HG02610 (cell line): ENCODE data around the gene CYB561.

Experiments
- ATAC-seq: cut with Tn5 transposase; IDR thresholded peaks from one replicate; pipeline ENCODE4 v1.9.1; 2021; ENCODE audit warnings: mild to moderate bottlenecking, moderate library complexity; ENCODE audit not compliant: unreplicated experiment

Gene CYB561

DNA sequence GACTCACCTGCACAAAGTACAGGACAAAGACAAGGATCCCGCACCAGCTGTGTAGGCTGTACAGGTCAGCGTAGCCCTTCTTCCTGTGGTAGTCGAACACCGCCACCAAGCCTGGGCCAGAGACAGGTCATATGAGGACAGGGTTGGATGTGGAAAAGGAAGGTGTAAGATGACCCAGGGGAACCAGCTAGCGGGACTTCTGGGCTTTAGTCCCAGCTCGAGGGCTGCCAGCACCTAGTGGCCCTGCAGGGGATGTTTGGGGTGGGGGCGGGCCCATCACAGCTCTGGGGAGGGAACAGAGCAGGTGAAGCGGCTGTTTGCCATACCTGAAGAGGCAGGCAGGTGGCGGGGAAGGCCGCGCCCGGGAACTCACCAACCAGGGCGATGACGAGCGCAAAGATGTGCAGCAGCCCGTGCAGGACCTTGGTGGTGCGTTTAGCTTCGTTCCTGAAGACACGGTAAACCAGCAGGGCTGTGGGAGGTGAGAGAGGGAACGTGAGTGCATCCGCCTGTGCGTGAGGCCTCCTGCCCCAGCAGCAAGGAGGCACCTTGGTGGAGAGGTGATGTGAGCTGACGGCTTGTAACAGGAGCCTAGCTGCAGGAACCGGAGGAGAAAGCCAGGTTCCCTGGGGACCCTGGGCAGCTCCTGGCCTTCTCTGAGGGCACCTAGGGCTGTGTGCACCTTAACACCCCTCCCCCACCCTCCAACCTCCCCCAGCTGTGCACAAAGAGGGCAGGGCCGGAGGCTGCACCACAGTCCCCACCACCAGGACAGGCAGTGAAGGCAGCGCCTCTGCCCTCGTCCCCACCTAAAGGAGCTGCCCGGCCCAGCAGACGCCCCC is 10.2 kb downstream of the CYB561 start:
- no peak for ATAC-seq

DNA sequence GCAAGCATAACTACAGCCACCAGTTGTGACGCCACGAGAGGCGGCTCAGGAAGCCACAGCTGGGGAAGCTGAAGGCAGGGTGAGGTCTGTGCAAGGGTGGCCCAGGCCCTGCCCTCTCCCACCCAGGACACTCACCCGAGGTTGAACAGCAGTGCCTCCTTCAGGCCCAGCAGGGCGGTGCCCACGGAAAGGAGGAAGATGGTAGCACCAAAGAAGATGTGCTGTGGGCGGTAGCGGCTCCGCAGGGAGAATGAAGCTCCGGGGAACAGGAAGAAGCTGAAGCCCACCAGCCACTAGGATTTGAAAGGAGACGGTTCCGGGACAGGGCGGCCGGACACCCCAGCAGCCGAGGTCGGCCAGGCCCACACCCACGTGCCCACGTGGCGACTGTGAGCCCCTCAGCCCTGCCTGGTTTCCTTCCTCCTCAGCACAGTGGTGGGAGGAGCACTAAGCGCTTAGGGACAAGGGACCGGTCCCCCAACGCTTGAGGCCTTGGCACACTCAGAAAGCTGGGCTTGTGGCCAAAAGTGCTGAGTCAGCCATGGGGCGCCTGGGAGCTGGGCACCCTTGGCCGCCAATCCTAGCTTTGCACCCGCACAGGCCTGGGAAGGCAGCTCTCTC is 11.0 kb downstream of the CYB561 start:
- ATAC-seq: no peak

DNA sequence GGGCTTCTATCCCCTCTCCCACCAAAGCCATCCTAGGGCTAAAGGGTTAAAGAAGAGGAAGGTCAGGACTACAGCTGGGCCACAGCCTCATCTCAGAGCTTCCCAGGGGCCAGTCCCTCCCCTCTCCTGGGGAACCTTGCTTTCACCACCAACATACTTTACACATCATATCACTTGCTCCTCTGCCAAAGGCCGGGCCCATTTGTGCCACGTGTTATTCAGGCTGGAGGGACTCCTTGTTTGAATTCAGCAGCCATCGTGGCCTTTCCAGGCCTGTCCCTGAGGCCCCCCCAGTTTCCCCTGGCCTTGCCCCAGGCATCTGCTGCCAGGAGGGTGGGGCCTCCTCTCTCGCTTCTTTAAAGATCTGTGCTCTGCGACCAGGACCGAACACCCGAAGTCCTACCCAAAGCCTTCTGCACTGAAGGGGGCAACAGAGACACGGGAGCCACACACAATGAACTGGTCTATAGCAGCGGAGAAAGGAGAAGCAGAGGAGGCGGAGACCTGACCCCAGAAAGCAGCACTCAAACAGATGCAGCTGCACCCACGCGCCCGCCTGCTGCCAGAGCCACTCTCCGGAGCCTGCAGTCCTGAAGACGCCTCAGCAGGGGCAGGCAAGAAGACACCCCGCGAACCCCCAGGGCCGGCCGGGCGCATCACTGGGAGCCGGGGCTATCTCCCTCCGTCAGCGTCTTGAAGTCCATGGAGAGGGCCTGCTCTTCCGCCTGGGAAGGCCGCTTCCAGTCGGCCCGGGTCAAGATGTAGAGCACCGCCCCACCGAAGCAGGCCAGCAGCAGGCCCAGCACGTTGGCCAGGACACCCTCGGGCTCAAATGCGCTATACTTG is 12.1 kb downstream of the CYB561 start:
- ATAC-seq: no peak

DNA sequence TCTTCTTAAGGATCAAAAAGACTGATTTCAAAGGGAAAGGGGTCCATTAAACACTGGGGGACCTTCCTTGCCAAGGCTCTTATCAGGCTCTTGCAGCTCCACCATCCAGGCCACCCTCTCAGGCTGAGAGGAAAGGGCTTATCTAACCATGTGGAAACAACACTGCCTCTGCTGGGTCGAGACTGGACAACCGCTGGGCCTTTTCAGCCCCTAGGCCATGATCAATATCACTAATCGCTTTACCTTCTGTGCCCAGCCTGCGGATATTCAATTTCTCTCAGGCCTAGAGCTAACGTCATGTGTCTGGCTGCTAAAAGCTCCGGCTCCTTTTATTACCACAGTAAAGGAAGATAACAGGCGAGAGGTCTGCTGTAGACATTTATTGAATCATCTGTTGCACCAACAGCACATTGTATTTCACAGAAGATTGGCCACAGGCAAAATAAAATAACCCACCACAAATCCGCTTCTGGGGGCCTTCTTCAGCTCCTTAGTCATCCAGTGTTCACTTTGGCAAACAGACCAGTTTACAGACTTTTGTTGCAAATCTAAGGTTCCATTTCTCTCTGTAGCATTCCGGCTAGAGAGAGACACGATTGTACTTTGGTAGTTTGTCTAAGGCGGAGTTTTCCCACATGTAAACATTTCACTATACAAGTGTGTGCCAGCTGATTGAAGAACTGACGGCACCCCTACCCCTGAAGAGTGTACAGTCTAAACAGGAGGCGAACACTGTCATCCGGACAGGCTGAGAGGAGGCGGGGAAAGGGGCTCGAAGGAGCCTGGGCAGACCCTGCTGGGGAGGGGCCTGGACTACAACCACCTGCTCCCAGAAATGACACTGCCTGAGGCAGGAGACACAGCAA is 13.9 kb downstream of the CYB561 start:
- no peak for ATAC-seq

DNA sequence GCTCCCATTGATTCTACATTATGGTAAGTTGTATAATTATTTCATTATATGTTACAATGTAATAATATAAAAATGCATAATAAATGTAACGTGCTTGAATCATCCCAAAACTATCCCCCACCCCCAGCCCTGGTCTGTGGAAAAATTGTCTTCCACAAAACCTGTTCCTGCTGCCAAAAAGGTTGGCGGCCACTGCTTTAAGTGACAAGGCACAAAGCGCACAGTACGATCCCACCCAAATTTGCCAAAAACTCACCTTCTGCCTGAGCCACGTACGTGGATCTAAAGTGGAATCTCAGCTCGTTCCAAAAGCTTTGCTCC is 14.5 kb downstream of the CYB561 start:
- no peak for ATAC-seq

DNA sequence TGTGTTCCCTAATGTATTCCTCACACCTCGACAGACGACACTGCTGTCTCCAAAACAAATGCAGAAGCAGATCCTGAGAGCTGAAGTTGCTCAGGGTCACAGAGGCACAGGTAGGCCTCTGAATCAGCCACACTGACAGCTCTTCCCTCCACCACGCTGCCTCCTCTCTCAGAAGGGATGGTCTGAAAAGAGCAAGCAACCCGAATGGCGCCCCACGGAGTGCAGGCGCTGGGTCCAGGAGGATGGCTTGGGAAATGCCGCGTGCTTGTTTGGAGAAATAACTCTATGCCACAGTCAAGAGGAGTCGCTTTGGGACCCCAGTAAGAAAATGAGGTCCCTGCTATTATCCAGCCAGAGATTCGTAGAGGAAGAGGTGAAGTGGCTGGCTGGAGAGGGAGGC is 15.9 kb downstream of the CYB561 start:
- no peak for ATAC-seq

DNA sequence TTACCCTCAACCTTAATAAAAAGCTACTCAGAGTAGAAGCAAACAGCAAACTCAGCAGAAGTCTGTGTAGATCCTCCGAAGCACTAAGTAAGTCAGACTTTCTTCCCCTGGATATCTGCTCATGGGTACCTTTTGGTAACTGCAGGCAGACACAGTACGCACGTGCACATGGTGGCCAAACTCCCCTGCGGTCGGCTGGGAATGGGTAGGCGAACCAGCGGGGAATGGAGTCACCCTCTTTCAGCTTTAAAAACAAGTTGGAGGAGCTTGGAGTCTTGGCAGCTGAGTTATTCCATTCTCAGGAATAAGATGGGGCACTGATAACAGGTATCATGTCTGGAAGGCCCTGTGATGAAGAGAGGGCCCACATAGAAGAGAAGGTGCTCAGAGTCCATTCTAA is 16.3 kb downstream of the CYB561 start:
- no peak for ATAC-seq

DNA sequence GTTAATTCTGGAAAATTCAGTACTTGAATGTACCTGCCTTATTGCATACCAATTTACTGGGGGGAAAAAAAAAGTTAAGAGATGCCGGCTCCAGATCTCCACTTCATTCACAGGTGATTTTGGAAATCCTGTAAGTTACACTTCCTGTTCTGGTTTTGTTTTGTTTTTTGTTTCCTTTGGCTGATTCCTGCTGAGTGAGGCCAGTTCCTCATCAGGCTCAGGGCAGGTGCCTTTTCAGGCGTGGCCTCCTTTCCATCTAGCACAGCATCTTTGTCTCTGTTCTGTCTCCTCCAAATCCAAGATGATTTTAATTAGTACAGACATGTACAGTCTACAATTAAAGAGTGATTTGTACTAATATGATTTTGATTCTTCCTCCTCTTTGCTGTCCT is 19.2 kb downstream of the CYB561 start:
- no peak for ATAC-seq

DNA sequence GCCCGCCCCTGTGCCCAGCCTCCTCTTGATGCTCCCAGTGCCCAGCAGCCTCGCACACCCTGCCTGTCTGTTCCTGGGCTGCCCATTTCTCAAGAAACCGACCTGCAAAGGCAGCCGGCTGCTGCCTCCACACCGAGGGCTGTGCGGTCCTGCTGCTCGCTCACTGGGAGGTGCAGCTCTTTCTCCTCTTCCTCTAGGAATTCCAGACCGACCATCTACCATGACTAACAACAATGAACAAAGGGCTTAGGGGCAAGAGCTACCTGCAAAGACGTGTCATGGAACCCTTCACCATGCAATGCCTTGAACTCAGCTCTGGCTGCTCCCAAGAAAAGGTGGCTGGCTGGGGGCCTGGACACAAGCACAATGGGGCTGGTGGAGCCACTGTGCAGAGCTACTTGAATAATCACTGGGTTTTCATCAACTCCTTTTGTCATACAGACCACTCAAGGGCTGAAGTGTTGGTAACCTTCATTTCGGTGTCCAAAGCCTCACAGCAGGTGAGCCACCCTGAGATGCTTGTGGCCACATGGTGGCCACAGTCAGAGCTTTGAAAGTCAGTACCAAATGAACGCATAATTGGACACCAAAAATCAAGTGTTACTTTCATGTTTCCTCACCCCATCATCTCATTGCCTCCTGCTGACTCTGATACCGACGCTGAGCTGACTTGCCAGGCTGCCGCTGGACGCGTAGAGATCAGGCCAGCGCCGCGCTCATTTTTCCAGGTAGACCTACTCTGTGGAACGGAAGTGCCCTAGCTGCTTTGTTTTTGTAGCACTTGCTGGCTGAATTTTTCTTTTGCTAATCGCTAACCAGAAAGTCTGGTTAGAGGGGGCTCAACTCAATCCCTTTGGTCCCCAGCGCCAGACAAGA is 19.8 kb downstream of the CYB561 start:
- no peak for ATAC-seq

DNA sequence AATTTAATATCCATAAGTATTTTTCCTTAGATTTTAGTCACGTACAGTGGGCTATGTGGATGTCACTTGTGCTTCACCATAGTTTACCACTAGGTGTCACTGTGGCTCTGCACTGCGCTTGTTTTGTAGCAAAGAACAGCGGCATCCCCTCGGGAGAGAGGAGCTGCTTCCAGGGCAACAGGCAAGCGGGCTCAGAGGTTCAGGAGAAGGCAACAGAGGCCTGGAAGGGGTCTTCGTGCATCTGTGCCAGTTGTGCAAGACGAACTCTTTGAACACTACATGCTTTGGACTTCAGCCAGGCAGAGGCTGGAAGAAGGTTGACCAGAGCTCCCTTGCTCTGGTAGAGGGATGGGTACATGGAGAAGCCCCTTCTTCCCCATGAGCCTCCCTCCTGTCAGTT is 20.6 kb downstream of the CYB561 start:
- ATAC-seq: no peak

DNA sequence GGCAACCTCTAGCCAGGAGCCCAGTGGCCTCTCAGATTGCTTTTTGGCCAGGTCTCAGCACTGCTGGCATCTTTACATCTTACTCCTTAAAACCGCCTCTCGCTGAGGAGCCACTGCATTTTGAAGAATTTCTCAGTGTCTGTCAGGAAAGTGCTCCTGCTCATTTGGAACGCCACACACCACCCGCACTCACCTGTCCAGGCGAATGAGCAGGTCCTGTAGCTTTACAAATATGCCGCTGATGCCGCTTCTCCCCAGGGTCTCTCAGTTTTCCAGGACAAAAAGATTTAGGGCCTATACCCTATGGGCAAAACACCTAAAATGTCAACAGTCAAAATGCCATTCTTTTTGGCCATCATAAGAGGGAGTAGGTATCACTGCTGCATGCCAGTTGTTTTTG is 22.1 kb downstream of the CYB561 start:
- ATAC-seq: no peak

DNA sequence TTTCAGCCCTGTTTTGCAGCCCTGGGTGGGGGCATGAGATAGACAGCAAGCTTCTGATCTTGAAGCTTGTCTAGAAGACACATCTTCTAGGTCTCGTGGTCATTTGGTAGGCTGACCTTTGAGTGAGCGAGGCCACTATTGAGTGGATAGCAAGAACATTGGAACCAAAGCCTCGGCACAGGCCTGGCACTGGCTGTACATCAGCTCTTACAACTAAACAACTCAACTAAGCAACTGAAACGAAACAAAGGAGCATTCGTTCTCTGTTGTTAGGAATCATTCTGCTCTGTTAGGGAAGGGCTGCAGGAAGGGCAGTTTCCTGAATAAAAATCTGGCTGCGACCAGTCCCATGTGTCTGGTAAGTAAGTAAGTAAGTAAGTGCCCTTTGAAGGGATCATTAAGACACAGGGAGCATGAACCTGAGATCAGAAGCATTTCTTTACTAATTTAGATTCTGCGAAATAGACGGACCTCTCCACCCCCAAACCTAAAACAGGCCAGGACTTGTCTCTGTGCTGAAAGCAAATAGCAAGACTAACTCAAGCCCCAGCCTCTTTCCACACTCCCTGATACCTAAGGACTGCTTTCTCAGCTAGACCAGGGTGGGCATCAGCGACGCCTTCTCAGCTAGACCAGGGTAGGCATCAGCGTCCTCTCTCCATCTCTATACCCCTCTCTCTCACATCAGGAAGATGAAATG is 22.7 kb downstream of the CYB561 start:
- no peak for ATAC-seq

DNA sequence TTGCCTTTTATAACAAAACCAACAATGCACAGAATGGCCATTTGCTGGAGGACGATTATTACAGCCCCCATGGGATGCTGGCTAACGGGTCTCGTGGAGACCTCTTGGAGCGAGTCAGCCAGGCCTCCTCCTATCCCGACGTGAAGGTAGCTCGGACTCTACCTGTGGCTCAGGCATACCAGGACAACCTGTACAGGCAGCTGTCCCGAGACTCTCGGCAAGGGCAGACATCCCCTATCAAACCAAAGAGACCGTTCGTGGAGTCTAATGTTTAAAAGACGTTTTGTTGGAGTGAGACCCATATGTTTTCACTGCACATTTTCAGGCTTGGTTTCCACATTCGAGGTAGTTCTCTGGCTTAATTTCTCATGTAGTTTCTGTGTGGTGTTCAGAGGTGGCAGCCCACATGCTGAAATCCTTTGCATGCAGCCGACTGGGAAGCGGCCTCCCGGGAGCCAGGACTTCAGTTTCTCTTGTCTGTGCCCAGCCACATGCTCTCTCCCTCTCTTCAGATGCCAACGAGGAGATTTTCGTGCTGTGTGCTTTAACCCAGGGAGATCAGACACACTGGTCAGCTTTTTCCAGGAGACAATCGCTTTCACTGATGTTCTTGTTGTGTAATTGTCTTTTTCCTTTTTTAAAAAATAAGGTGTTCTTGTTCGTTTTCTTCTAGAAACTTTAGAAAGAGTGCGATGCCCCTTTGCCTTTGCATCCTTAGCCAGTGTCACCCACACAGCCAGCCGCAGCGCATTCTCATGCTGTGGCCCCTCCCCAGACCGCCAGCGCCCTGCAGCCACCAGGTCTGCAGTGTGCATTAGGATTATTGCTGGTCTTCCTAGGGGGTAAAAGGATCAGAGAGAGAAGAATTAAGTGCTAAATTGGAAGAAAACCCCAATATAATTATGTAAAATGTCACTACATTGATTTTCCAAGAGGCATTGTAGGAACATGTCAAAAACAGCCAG is 24.1 kb downstream of the CYB561 start:
- ATAC-seq: no peak

DNA sequence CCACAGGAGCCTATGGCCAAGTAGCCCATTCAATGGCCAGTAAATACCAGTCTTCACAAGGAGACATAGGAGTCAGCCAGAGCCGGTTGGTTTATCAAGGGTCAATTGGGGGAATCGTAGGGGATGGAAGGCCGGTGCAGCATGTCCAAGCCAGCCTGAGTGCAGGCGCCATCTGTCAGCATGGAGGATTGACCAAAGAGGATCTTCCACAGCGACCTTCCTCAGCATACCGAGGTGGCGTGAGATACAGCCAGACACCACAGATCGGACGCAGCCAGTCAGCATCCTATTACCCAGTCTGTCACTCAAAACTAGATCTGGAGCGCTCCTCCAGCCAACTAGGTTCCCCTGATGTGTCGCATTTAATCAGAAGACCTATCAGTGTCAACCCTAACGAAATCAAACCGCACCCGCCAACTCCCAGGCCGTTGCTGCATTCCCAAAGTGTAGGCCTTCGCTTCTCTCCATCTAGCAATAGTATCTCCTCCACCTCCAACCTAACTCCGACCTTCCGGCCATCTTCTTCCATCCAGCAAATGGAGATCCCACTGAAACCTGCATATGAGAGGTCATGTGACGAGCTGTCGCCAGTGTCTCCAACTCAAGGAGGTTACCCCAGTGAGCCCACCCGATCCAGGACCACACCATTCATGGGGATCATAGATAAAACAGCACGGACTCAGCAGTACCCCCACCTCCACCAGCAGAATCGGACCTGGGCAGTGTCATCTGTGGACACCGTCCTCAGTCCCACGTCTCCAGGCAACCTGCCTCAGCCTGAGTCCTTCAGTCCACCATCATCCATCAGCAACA is 25.0 kb downstream of the CYB561 start:
- ATAC-seq: no peak

DNA sequence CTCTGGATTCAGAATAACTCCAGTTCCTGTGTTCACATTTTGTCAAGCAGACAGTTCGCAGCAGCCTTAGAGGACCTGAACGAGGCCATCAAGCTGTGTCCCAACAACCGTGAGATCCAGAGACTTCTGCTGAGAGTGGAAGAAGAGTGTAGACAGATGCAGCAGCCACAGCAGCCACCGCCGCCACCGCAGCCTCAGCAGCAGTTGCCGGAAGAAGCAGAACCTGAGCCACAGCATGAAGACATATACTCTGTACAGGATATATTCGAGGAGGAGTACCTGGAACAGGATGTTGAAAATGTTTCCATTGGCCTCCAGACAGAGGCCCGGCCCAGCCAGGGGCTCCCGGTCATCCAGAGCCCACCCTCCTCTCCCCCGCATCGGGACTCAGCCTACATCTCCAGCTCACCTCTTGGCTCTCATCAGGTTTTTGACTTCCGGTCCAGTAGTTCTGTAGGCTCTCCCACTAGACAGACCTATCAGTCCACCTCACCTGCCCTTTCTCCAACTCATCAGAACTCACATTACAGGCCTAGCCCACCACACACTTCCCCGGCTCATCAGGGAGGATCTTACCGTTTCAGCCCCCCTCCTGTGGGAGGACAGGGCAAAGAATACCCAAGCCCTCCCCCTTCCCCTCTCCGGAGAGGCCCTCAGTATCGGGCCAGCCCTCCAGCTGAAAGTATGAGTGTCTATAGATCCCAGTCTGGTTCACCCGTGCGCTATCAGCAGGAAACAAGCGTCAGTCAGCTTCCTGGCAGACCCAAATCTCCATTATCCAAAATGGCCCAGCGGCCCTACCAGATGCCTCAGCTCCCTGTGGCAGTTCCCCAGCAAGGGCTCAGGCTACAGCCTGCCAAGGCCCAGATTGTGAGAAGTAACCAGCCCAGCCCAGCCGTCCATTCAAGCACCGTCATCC is 25.9 kb downstream of the CYB561 start:
- no peak for ATAC-seq

DNA sequence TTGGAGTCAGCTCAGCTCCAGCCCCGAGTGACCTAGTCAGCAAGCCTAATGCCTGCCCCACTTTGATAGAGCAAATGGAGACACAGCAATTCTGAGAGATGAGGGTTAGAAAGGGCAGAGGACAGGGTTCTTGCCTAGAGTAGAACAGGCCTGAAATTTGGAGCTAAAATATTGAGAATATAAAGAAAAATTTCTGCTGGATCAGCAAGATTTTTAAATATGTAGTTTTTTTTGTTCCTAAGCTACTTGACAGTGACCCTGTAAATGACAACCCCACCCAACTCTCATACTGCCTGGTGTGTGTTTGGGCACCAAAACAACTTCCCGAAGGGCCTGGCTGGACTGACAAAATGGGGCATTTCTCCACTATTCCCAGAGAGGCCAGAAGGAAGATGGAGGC is 26.7 kb downstream of the CYB561 start:
- ATAC-seq: no peak
